ENCODE results near the gene MSI2. TPM values are rescaled to one million over a fixed set of nuclear protein-coding genes. Genes with fewer than 3 reads are reported as not detected.

Gene MSI2
- total and polyA plus RNA-seq, 2 experiments from 2014 or later: 18.9 to 41.8 TPM

DNA sequence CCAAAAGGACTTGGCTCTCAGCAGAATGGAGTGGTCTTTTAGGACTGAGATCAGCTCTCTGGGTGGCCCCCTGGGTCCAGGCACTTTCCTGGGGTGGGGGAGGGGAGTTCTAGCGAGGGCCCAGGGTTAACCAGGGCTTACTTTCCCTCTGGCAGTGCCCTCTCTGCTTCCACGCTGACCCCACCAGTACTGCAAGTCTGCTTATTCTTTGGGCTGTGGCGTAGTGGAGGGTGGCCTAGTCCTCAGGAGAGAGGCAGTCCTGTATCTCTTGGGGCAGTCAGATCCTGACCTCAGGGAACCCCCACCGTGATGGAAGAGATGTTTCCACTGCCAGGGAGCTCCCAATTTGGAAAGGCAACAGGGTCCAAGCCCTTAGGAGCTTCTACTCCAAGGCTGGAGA, 409.4 kb downstream of the MSI2 start (continued):
- no peak for TF ChIP-seq STAT1 (IDR thresholded peaks at IDR 0.05; ENCODE audit: unreplicated experiment)
- TF ChIP-seq EZH2 (IDR thresholded peaks at IDR 0.05; ENCODE audit: low read depth, unreplicated experiment): no peak
- TF ChIP-seq, protein P1, sequence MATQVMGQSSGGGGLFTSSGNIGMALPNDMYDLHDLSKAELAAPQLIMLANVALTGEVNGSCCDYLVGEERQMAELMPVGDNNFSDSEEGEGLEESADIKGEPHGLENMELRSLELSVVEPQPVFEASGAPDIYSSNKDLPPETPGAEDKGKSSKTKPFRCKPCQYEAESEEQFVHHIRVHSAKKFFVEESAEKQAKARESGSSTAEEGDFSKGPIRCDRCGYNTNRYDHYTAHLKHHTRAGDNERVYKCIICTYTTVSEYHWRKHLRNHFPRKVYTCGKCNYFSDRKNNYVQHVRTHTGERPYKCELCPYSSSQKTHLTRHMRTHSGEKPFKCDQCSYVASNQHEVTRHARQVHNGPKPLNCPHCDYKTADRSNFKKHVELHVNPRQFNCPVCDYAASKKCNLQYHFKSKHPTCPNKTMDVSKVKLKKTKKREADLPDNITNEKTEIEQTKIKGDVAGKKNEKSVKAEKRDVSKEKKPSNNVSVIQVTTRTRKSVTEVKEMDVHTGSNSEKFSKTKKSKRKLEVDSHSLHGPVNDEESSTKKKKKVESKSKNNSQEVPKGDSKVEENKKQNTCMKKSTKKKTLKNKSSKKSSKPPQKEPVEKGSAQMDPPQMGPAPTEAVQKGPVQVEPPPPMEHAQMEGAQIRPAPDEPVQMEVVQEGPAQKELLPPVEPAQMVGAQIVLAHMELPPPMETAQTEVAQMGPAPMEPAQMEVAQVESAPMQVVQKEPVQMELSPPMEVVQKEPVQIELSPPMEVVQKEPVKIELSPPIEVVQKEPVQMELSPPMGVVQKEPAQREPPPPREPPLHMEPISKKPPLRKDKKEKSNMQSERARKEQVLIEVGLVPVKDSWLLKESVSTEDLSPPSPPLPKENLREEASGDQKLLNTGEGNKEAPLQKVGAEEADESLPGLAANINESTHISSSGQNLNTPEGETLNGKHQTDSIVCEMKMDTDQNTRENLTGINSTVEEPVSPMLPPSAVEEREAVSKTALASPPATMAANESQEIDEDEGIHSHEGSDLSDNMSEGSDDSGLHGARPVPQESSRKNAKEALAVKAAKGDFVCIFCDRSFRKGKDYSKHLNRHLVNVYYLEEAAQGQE (IDR thresholded peaks at IDR 0.05; ENCODE audit: unreplicated experiment): no peak
- no peak for TF ChIP-seq POLR2AphosphoS5 (IDR thresholded peaks at IDR 0.05; ENCODE audit: low read depth)
- TF ChIP-seq NANOG (IDR thresholded peaks at IDR 0.05; ENCODE audit: borderline replicate concordance): no peak
- no peak for TF ChIP-seq ZNF331 (CRISPR knock-in tag; IDR thresholded peaks at IDR 0.05; ENCODE audit: low read depth)
- no peak for TF ChIP-seq EZH2phosphoT487 (IDR thresholded peaks at IDR 0.05; ENCODE audit: unreplicated experiment)

GRCh38 chr17:57666201-57666870, 410.0 kb downstream of the MSI2 start:
- no peak for ATAC-seq
- no peaks in the 10 kb centered on the region for H3K79me2 ChIP-seq (replicated peaks; ENCODE audit: insufficient read depth)
- no peak overlapping the region for H3K4me2 ChIP-seq
- H3K27ac ChIP-seq (ENCODE audit: low read depth): no peak overlapping the region
- H3K4me3 ChIP-seq: no peak overlapping the region
- H3K9me2 ChIP-seq (ENCODE audit: insufficient read depth): no peaks in the 10 kb centered on the region
- peaks cover 40% of the 10 kb centered on the region for H3K4me1 ChIP-seq (ENCODE audit: insufficient read depth)
- Mint-ChIP-seq H3K9me3 (no peaks in the 10 kb centered on the region), H3K4me3 (no peak overlapping the region), H3K4me1 (peaks cover 50% of the 10 kb centered on the region), H3K27ac (no peak overlapping the region), H3K27me3 (ENCODE audit: insufficient read depth, low read depth, poor library complexity) (peaks cover 13% of the 10 kb centered on the region), H3K36me3 (ENCODE audit: low read depth) (no peaks in the 10 kb centered on the region)
- no peaks in the 10 kb centered on the region for H3K36me3 ChIP-seq (ENCODE audit: insufficient read depth)
- no peak overlapping the region for H2AFZ ChIP-seq
- H3K27me3 ChIP-seq (ENCODE audit: insufficient read depth): no peaks in the 10 kb centered on the region
- H4K20me1 ChIP-seq (replicated peaks; ENCODE audit: insufficient read depth): peaks cover 3% of the 10 kb centered on the region; the same call in 1 of the 2 replicates
- TF ChIP-seq NANOG (IDR thresholded peaks at IDR 0.05; ENCODE audit: borderline replicate concordance) (no peak), POLR2AphosphoS5 (IDR thresholded peaks at IDR 0.05; ENCODE audit: low read depth) (no peak), JUNB (IDR thresholded peaks at IDR 0.05; ENCODE audit: unreplicated experiment) (no peak), CREB1 (CRISPR knock-in tag; IDR thresholded peaks at IDR 0.05; ENCODE audit: low read depth) (no peak), EZH2 (IDR thresholded peaks at IDR 0.05; ENCODE audit: low read depth, unreplicated experiment) (no peak), ZNF114 (CRISPR knock-in tag; IDR thresholded peaks at IDR 0.05) (no peak), ZNF331 (CRISPR knock-in tag; IDR thresholded peaks at IDR 0.05; ENCODE audit: low read depth) (no peak), STAT1 (IDR thresholded peaks at IDR 0.05; ENCODE audit: unreplicated experiment) (no peak)
- TF ChIP-seq, protein P2, sequence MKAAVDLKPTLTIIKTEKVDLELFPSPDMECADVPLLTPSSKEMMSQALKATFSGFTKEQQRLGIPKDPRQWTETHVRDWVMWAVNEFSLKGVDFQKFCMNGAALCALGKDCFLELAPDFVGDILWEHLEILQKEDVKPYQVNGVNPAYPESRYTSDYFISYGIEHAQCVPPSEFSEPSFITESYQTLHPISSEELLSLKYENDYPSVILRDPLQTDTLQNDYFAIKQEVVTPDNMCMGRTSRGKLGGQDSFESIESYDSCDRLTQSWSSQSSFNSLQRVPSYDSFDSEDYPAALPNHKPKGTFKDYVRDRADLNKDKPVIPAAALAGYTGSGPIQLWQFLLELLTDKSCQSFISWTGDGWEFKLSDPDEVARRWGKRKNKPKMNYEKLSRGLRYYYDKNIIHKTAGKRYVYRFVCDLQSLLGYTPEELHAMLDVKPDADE (IDR thresholded peaks at IDR 0.05): no peak
- TF ChIP-seq, protein P3, sequence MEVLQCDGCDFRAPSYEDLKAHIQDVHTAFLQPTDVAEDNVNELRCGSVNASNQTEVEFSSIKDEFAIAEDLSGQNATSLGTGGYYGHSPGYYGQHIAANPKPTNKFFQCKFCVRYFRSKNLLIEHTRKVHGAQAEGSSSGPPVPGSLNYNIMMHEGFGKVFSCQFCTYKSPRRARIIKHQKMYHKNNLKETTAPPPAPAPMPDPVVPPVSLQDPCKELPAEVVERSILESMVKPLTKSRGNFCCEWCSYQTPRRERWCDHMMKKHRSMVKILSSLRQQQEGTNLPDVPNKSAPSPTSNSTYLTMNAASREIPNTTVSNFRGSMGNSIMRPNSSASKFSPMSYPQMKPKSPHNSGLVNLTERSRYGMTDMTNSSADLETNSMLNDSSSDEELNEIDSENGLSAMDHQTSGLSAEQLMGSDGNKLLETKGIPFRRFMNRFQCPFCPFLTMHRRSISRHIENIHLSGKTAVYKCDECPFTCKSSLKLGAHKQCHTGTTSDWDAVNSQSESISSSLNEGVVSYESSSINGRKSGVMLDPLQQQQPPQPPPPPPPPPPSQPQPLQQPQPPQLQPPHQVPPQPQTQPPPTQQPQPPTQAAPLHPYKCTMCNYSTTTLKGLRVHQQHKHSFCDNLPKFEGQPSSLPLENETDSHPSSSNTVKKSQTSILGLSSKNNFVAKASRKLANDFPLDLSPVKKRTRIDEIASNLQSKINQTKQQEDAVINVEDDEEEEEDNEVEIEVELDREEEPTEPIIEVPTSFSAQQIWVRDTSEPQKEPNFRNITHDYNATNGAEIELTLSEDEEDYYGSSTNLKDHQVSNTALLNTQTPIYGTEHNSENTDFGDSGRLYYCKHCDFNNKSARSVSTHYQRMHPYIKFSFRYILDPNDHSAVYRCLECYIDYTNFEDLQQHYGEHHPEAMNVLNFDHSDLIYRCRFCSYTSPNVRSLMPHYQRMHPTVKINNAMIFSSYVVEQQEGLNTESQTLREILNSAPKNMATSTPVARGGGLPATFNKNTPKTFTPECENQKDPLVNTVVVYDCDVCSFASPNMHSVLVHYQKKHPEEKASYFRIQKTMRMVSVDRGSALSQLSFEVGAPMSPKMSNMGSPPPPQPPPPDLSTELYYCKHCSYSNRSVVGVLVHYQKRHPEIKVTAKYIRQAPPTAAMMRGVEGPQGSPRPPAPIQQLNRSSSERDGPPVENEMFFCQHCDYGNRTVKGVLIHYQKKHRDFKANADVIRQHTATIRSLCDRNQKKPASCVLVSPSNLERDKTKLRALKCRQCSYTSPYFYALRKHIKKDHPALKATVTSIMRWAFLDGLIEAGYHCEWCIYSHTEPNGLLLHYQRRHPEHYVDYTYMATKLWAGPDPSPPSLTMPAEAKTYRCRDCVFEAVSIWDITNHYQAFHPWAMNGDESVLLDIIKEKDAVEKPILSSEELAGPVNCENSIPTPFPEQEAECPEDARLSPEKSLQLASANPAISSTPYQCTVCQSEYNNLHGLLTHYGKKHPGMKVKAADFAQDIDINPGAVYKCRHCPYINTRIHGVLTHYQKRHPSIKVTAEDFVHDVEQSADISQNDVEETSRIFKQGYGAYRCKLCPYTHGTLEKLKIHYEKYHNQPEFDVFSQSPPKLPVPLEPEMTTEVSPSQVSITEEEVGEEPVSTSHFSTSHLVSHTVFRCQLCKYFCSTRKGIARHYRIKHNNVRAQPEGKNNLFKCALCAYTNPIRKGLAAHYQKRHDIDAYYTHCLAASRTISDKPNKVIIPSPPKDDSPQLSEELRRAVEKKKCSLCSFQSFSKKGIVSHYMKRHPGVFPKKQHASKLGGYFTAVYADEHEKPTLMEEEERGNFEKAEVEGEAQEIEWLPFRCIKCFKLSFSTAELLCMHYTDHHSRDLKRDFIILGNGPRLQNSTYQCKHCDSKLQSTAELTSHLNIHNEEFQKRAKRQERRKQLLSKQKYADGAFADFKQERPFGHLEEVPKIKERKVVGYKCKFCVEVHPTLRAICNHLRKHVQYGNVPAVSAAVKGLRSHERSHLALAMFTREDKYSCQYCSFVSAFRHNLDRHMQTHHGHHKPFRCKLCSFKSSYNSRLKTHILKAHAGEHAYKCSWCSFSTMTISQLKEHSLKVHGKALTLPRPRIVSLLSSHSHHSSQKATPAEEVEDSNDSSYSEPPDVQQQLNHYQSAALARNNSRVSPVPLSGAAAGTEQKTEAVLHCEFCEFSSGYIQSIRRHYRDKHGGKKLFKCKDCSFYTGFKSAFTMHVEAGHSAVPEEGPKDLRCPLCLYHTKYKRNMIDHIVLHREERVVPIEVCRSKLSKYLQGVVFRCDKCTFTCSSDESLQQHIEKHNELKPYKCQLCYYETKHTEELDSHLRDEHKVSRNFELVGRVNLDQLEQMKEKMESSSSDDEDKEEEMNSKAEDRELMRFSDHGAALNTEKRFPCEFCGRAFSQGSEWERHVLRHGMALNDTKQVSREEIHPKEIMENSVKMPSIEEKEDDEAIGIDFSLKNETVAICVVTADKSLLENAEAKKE (CRISPR knock-in tag; IDR thresholded peaks at IDR 0.05): no peak
- peaks cover 5% of the 10 kb centered on the region; the same call in 1 of the 2 replicates for H3F3A ChIP-seq (replicated peaks; ENCODE audit: low read depth)
- DNase-seq (ENCODE audit: low spot score): no peak

Data from GM23338 (cell line).